ENCODE measurements around the gene LHPP.

- TF ChIP-seq CTCF (conservative IDR thresholded peaks at IDR 0.05) (no peak), ZFX (IDR thresholded peaks at IDR 0.05) (no peak)
Observed at GRCh38 chr10:124663228-124663627, 201.6 kb downstream of the LHPP start.
